Activated CD4-positive, alpha-beta T cell treated with anti-CD3 and anti-CD28 coated beads, Interleukin-2, amount 50 U/mL, for 4 hours (primary cell): Measurements from ENCODE around the gene RMND1.
"Not testable (repeated sequence)": the region's sequence is repeated elsewhere in the genome, so short reads cannot be mapped to it uniquely, and the experiment has no call there.

Source experiments
- DNase-seq, 2 experiments: peaks; one replicate each; pipeline ENCODE4 v3.0.0-alpha.2; 2020

The RMND1 gene, protein sequence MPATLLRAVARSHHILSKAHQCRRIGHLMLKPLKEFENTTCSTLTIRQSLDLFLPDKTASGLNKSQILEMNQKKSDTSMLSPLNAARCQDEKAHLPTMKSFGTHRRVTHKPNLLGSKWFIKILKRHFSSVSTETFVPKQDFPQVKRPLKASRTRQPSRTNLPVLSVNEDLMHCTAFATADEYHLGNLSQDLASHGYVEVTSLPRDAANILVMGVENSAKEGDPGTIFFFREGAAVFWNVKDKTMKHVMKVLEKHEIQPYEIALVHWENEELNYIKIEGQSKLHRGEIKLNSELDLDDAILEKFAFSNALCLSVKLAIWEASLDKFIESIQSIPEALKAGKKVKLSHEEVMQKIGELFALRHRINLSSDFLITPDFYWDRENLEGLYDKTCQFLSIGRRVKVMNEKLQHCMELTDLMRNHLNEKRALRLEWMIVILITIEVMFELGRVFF

DNA sequence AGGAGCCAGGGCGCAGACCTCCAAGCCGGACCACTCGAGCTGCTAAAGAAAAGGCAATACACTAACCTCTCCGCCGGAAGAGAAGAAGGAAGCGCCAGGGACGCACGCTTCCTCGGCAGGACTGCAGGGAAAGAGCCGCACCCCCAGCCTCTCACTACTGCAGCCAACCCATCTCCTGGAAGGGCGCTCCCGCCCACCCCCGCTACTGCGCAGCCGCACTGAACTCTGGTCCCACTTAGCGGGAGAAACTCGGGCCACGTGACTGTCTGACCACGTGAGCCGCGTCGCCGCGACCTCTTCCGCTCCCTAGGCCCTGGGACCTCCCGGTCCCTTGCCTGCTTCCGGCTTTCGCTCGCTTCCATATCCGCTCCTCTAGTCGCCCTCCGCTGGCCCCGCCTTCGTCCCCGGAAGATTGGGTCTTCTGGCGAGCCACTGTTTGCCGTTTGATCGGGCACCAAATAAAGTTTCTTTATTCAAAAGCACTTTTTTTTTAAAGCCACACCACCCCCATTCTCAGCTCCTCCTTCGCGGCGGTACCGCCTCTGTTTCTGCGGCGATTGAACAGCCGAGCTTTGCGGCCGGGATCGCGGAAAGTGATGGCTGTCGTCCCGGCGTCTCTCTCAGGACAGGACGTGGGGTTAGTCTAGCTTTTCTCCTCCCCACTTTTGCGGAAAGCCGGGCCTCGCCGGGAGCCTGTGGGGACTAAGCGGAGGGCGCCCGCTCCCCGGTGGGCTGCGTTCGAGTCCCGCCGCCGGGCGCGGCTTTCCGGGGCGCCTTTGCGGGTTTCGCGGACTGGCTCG lies at the start of gene RMND1:
Gene RMND1, minus strand, starts transcription at position 177 of the 800 bp plus-strand sequence. CDS start 6,315 bp downstream, outside the sequence.
- peak; percentile 99 for DNase-seq

DNA sequence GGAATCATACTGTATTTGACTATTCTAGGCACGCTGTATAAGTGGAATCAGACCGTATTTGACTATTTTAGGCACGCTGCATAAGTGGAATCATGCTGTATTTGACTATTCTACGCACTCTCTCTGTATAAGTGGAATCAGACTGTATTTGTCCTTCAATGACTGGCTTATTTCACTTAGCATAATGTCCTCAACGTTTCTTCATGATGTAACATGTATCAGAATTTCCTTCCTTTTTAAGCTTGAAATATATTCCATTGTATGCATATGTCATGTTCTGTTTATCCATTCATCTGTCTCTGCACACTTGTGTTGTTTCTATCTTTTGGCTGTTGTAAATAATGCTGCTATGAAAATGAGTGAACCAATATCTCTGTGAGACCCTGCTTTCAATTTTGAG lies 47.6 kb upstream of the RMND1 start:
- no peak for DNase-seq

DNA sequence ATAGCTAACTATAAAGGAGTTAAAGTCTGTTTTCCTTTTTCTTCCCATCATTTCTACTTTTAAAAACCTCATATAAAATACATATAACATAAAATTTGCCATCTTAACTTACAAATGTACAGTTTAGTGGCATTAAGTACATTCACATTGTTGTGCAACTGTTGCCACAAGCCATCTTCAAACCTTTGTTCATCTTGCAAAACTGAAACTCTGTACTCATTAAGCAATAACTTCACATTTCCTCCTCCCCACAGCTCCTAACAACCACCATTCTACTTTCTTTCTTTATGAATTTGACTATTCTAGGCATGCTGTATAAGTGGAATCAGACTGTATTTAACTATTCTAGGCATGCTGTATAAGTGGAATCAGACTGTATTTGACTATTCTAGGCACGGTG lies 46.4 kb upstream of the RMND1 start:
- DNase-seq, result no peak

DNA sequence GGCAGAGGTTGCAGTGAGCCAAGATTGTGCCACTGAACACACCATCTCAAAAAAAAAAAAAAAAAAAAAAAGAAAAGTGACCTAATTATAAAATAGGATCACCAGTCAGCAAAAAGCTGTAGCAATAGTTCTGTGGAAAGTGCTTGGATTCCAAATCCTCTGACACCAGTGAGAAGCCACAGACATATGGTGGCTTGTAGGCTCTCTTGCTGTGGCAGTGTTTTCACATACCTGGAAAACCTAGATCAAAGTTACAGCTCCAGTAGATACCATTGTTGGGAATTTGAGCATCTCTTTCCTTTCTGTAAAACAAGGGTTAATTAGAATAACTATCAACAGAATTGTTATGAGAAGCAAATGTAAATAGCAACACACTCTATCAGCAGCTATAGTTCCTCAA lies 46.0 kb upstream of the RMND1 start:
- no peak for DNase-seq

DNA sequence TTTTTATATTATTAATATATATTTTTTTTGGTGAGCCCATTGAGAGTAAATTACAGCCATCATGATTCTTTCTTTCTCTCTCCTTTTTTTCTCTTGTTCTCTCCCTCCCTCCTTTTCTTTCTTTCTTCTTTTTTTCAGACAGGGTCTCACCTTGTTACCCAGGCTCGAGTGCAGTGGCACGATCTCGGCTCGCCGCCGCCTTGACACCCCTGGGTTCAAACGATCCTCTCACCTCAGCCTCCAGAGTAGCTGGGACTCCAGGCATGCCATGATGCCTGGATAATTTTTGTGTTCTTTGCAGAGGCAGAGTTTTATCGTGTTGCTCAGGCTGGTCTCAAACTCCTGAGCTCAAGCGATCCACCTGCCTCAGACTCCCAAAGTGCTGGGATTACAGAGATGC lies 43.5 kb upstream of the RMND1 start:
- no peak for DNase-seq

DNA sequence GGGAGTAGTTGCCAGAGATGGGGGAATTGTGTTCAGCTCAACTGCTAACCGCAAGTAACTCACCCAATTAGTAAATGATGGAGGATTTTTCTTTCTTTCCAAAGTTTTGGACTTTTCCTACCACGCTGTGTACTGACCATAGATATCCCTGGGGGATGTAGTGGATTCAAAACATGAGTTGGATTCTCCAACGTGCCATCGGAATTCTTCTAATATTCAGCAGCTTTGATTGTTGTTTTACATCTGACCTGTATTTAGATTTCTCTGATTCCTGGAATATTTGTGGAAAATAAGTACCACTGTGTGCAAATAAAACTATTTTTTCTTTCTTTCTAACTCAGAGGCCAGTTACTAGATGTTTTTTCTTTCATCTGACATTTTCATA lies 43.0 kb upstream of the RMND1 start:
- DNase-seq, result no peak

DNA sequence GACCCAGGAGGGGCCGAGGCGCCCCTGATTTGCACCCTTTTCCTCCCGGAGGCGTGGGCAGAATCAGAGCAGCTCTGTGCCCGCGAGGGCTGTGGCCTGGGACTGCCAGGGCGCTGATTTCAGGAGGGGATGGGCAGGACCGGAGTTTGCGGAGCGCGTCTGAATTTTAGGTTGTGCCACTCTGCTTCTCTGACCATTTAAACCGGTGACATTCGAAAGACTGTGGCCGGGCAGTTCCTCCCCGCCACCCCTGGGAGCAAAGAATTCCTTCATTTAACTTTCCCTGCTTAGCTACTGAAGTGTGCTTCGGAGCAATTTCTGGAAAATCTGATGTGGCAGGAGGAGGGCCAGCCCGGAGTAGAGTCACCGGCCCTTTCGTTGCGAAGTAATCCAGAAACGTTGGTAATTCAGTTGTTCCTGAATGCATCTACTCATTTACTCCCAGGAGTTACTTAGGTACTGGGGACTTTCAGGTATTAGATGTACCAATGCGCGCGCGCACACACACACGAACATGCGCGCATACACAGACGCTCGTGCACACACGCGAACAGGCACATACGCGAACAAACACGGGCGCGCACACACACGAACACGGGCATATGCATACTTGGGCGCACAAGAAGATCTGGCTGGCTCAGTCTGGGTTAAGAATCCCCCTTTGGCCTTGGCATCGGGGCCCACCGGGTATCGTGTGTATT lies 42.5 kb upstream of the RMND1 start:
- no peak for DNase-seq

DNA sequence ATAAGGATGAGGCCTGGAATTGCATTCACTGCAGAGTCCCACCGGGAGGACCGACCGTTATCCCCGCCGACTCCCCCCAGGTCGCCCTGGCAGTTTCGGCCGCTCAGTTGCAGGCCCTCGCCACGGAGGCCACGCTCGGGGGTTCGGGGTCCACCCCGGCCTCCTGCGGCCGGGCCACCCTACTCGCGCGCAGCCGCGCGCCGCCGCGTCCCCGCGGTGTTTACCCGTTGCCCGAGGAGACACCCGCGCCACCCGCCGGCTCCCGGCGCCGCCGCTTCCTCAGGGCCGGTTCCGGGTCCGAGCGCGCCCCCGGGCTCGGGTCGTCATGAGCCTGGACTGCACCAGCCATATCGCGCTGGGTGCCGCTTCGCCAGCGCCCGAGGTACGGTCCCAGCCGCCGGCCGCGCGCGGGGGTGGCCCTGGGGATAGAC lies 41.9 kb upstream of the RMND1 start, which contains the start of gene CCDC170:
Gene CCDC170, plus strand, starts transcription at position 214 of the 431 bp plus-strand sequence. Its CDS starts 112 bp downstream, at position 326.
- DNase-seq, result no peak

DNA sequence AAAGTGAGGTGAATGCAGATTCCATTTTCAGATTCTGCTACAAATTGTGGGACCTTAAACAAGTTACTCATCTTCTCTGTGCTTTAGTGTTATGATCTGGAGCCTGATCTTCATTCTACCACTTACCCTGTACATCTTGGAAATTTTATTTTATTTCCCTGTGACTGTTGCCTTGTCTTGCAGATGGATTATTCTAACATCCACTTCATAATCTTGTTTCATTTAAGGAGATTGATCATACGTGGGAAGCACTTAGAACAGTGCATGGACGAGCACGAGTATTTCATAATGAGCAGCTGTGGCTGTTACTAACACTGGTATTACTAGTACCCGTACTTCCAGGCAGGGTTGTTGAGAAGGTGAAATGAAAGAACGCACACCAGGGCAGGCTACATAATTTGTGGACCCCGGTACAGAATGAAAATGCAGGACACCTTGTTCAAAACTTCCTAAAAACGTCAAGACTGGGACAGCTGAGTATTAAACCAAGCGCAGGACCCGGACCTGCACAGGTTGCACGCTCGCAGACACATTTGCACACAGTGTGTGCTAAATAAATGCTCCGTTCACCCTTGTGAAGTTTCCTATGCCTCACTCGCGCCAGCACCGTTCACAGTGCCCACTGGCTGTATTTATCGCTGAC lies 41.4 kb upstream of the RMND1 start:
- no peak for DNase-seq

DNA sequence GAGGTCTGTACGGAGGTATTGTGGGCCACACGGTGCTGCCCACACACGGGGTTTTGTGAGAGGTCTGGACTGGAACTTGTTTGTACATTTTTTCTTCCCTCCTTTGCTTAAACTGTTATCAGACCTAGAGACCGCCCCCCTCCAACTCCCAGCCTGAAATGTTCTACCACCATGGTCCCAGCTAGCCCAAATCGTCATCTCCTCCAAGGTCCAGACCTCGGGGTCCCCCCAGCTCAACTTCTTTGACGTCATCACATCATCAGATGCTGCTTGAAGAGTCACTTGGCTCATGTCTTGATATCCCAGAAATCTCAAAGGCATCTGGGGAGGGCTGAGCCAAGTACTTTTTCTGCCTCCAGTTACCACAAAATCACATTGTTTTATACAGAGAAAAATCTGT lies 39.1 kb upstream of the RMND1 start:
- no peak for DNase-seq

DNA sequence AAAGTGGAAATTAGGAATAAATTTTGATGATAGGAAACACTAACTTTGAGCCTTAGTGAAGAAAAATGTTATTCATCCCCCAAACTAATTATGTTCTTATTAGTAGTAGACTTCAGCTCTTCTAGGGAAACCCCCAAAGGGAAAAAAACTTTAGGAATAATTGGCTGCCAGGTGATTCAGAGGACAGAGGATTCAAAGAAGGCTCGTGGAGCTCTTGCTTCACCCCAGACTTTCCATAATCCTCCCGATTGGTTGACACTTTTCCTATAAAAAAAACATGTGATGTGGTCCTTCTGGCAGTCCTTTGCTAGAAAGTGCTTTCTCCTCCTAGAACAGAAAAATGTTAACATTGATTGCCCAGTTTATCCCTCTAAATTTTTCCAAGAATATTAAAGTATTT lies 36.3 kb upstream of the RMND1 start:
- no peak for DNase-seq

DNA sequence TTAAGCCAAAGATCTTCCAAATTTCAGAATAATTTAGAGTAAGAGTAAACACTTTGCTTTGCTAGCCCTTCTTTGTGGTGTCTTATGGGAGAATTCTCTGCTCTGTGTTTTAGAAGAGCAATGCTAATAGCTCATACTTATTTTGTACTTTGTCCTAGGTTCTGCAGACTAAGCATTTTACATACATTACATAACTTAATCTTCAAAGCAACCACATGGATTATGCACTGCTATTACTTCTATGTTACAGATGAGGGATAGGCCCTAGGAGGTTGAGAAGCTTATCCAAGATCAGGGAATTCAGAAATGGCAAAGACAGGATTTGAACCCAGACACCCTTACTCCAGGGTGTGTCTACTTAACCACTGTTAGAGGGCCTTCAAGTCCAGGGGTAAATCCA lies 32.1 kb upstream of the RMND1 start:
- DNase-seq, result no peak

DNA sequence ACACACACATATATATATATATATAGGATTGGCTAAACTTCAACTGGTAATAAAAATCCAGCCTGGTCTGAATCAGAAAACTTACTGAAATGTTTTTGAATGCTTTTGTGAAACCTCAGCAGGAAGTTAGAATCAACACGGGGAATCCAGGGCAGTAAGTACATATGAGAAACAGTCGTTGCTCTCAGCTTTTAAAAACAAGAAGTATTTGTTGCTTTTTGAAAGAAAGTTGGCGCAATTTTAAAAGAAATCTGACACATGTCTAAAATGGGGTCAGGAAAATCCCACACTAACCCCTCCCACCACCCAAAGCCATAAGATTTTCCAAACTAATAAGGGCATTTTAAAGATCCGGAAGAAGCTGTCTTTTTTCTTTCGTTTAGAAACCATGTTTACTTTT lies 30.4 kb upstream of the RMND1 start:
- no peak for DNase-seq

DNA sequence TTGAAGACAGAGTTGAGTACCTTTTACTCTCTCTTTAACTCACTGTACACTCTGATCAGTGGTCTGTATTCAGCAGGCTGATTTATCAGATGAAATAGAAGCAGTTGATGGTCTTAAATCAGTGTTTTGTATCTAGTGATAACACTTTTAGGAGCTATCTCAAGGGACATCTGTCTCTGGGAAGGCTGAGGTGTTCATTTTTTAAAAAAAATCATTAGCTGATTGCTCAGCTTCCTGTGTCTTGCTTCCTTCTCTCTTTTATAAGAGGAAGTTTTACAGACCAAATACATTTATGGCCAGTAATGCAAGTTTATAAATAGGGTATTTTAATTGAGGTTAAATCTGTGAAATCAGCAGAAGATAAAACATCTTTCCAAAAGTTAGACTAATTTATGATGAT lies 29.9 kb upstream of the RMND1 start:
- no peak for DNase-seq

DNA sequence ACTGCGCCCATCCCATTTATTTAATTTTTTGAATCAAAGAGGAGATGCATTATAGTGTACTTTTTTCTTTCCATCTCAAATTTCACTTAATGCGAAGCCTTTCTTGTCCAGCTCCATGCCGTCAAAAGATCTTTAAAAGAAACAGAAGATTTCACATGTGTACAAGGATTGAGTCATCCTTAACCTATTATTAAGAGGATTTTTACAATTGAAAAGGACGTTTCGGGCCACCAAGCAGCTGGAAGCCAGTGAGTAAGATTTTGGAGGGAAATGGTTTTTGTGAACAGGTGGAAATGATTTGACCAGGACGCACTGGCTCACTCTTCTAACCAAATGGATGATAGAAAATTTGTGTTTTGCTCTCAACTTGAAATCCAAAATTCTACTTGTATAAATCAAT lies 26.7 kb upstream of the RMND1 start:
- no peak for DNase-seq

DNA sequence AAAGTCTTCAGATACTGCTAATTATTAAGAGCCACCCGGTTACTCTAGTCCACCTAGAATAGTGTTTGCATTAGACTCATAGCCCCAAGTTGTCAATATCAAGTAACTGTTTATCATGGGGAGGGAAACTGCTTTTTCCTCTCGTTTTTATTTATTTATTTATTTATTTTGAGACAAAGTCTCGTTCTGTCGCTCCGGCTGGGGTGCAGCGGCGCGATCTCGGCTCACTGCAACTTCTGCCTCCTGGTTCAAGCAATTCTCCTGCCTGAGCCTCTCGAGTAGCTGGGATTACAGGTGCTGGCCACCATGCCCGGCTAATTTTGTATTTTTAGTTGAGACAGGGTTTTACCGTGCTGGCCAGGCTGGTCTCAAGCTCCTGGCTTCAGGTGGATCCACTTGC lies 25.8 kb upstream of the RMND1 start:
- no peak for DNase-seq

DNA sequence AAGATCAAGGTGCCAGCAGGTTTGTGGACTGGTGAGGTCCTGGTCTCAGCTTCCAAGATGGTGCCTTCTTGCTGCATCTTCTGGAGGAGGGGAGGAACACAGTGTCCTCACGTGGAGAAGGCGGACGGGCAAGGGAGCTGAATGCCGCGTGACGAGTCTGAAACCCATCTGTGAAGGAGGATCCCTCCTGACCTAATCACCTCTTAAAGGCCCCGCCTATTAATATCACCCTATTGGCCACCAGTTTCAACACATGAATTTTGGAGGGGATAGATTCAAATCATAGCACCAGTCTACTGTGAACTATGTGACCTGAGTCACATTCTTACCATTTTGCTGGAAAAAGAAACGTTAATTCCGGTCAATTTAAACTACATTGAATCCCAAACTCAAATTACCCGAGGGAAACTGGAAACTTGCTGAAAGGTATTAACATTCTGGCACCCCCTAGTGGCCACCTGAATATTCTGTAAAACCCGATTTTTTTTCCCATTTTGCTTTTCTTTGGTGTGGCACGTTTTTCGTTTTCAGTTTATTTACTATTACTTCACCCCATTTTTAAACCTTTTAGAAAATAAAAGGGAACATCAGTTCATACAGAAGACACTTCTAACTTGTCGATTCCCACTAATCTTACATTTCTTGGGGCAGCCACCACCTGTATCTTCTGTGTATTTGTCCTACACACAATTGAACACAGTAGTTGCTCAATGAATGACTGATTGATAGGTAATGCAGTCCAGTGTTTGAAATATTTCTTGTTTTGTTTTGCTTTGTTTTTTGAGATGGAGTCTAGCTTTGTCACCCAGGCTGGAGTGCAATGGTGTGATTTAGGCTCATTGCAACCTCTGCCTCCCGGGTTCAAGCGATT lies 24.0 kb upstream of the RMND1 start:
- DNase-seq, result peak; percentile 25 to 32

DNA sequence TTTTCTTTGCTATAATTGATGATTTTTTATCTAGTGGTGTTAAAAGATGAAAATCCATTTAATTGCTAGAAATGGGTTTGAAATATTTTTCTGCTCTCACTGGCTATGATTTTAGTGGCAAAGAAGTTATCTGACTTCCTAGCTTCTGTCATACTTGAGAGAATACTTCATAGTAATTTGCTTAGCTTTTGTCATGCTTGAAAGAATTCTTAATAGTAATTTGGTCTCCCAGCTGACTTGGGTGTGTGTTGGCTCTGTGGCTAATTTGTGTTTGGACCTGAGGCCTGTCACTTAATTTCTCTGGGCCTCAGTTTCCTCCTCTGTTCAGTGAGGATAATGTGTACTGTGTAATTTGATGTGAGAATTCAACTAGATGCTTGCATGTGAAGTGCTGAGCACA lies 12.8 kb upstream of the RMND1 start:
- no peak for DNase-seq

DNA sequence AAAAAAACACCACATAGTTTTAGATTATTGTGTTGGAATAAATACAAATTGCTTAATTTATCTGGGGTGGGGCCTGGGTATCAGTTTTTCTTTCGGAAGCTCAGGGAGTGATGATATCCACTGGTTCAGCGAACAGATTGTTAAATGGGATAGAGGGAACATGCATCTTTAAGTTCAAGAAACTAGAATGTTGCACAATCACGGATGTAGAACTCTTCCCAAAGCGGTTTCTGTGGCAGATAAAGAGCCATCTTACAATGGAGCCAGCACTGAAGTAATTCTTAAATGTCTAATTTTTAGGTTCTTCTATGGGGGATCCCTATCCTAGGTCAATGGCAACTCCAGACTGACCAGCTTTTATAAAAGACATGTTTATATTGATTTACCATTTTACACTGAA lies 9.7 kb upstream of the RMND1 start:
- no peak for DNase-seq

DNA sequence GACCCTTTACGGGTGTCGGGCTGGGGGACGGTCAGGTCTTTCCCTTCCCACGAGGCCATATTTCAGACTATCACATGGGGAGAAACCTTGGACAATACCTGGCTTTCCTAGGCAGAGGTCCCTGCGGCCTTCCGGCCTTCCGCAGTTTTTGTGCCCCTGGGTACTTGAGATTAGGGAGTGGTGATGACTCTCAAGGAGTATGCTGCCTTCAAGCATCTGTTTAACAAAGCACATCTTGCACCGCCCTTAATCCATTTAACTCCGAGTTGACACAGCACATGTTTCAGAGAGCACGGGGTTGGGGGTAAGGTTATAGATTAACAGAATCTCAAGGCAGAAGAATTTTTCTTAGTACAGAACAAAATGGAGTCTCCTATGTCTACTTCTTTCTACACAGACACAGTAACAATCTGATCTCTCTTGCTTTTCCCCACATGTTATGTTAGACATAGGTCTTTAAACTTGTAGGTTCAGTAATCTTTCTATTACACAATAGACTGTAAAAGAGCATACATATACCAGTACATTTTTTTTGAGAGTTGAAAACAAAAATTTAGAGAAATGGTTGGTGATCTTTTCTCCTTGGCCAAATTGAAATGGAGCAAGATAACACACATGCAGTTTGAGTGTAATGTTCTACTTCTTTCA lies 3.9 kb upstream of the RMND1 start:
- not testable (repeated sequence) for DNase-seq

DNA sequence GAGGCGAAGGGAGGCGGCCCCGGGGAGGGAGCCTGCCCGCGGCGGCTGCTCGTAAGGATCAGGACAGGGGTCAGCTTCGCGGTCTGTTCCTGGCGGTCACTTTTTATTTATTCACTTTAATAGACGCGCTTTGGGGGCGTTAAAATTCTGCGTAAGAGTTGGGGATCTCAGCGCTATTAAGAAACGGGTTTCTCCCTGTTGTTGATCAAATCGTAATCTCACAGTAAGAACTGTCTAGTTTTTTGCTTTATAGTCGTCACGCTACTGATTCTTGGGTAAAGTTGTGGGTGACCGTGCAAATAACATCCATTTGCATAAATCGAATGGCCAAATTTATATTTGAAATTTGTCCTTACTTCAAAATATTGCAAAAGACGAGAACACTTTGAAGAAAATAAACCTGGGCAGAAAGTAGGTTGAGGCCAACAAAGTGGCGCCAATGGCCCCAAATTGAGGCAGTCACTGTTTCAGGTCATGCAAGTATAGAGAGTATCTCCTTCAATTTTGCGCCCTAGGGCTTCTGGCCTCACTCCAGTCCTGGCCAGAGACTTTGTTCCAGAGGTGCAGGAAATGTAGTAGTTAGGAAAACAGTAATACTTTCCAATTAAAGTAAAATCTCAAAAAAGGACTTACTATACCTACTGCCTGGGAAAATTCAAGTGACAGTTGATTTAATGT lies 963 bp upstream of the RMND1 start:
- no peak for DNase-seq
